ENCODE data around the gene GPC4. TPM values are rescaled to one million over a fixed set of nuclear protein-coding genes. Genes with fewer than 3 reads are reported as not detected.
A peak's percentile ranks its signal among the peaks of the same experiment; 100 is the strongest.

Gene GPC4
- total and polyA plus RNA-seq, 4 donors, result 7.8 to 17.8 (median 11.9) TPM

GRCh38 chrX:133269168-133269567, 146.1 kb downstream of the GPC4 start:
- WGBS (ENCODE audit: insufficient coverage), result 73% methylated on average over 1 of the region's 2 CpGs
- Histone ChIP-seq H3K36me3 (ENCODE audit: control insufficient read depth, insufficient read depth, low read length) (no peaks in the 10 kb centered on the region), H3K9me3 (ENCODE audit: control insufficient read depth, insufficient read depth, low read length) (no peaks in the 10 kb centered on the region), H3K4me3 (ENCODE audit: low read depth, low read length) (no peak overlapping the region), H3K4me1 (ENCODE audit: control insufficient read depth, insufficient read depth, low read length) (peaks cover 6% of the 10 kb centered on the region), H3K27me3 (ENCODE audit: control insufficient read depth, insufficient read depth, low read length) (peaks cover 5% of the 10 kb centered on the region), H3K27ac (ENCODE audit: low read depth, low read length) (no peak overlapping the region)
- no peak for DNase-seq (ENCODE audit: low read depth in 4 of 6, low spot score in 6 of 6)

GRCh38 chrX:133267621-133268020, 147.7 kb downstream of the GPC4 start:
- H3K36me3 ChIP-seq (ENCODE audit: control insufficient read depth, insufficient read depth, low read length), result no peaks in the 10 kb centered on the region
- H3K27ac ChIP-seq (ENCODE audit: low read depth, low read length), result no peak overlapping the region
- no peak for DNase-seq (ENCODE audit: low read depth in 4 of 6, low spot score in 6 of 6)
- WGBS (ENCODE audit: insufficient coverage), result no CpG with 5 or more reads among the region's 2 CpGs
- peaks cover 6% of the 10 kb centered on the region for H3K4me1 ChIP-seq (ENCODE audit: control insufficient read depth, insufficient read depth, low read length)
- no peaks in the 10 kb centered on the region for H3K9me3 ChIP-seq (ENCODE audit: control insufficient read depth, insufficient read depth, low read length)
- no peak overlapping the region for H3K4me3 ChIP-seq (ENCODE audit: low read depth, low read length)
- H3K27me3 ChIP-seq (ENCODE audit: control insufficient read depth, insufficient read depth, low read length), result peaks cover 5% of the 10 kb centered on the region

- 27% methylated on average over 11 of the region's 13 CpGs for WGBS (ENCODE audit: insufficient coverage)
- DNase-seq (ENCODE audit: low read depth in 4 of 6, low spot score in 6 of 6), result peak in 1 of 6 donors; percentile 22
- Histone ChIP-seq H3K36me3 (ENCODE audit: control insufficient read depth, insufficient read depth, low read length) (no peaks in the 10 kb centered on the region), H3K4me1 (ENCODE audit: control insufficient read depth, insufficient read depth, low read length) (peaks cover 6% of the 10 kb centered on the region), H3K4me3 (ENCODE audit: low read depth, low read length) (no peak overlapping the region), H3K9me3 (ENCODE audit: control insufficient read depth, insufficient read depth, low read length) (no peaks in the 10 kb centered on the region), H3K27ac (ENCODE audit: low read depth, low read length) (no peak overlapping the region), H3K27me3 (ENCODE audit: control insufficient read depth, insufficient read depth, low read length) (peaks cover 3% of the 10 kb centered on the region)
Observed at GRCh38 chrX:133265331-133265730, 150.0 kb downstream of the GPC4 start.

GRCh38 chrX:133258481-133258880, 156.8 kb downstream of the GPC4 start:
- Histone ChIP-seq H3K36me3 (ENCODE audit: control insufficient read depth, insufficient read depth, low read length) (no peaks in the 10 kb centered on the region), H3K4me3 (ENCODE audit: low read depth, low read length) (no peak overlapping the region), H3K4me1 (ENCODE audit: control insufficient read depth, insufficient read depth, low read length) (no peaks in the 10 kb centered on the region), H3K27me3 (ENCODE audit: control insufficient read depth, insufficient read depth, low read length) (peaks cover 2% of the 10 kb centered on the region), H3K27ac (ENCODE audit: low read depth, low read length) (no peak overlapping the region), H3K9me3 (ENCODE audit: control insufficient read depth, insufficient read depth, low read length) (no peaks in the 10 kb centered on the region)
- no peak for DNase-seq (ENCODE audit: low read depth in 4 of 6, low spot score in 6 of 6)

DNA sequence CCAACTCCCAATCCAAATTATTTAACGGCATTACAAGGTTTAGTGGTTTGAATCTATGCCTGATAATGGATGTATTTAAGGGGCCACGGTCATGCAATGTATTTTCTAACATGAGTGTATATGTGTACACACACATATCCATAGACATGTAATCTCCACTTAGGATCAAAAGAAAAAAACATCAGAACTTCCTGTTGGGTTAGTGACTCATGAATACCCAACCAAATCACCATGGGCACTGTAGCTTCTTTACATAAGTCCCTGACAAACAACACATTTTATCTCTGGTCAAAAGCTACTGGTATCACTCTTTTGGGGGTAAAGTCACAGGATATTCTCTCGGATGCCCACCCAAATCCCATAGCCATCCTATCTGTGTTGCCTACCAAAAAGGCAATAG, 160.6 kb downstream of the GPC4 start:
- H3K4me1 ChIP-seq (ENCODE audit: control insufficient read depth, insufficient read depth, low read length), result no peaks in the 10 kb centered on the region
- H3K36me3 ChIP-seq (ENCODE audit: control insufficient read depth, insufficient read depth, low read length), result no peaks in the 10 kb centered on the region
- H3K9me3 ChIP-seq (ENCODE audit: control insufficient read depth, insufficient read depth, low read length), result no peaks in the 10 kb centered on the region
- no peak for DNase-seq (ENCODE audit: low read depth in 4 of 6, low spot score in 6 of 6)
- H3K27me3 ChIP-seq (ENCODE audit: control insufficient read depth, insufficient read depth, low read length), result peaks cover 2% of the 10 kb centered on the region
- H3K4me3 ChIP-seq (ENCODE audit: low read depth, low read length), result no peak overlapping the region
- 75% methylated on average over 1 of the region's 3 CpGs for WGBS (ENCODE audit: insufficient coverage)
- H3K27ac ChIP-seq (ENCODE audit: low read depth, low read length), result no peak overlapping the region

GRCh38 chrX:133251204-133251603, 164.1 kb downstream of the GPC4 start:
- H3K4me3 ChIP-seq (ENCODE audit: low read depth, low read length), result no peak overlapping the region
- H3K27ac ChIP-seq (ENCODE audit: low read depth, low read length), result no peak overlapping the region
- WGBS (ENCODE audit: insufficient coverage), result 56% methylated on average over 3 of the region's 5 CpGs
- no peaks in the 10 kb centered on the region for H3K27me3 ChIP-seq (ENCODE audit: control insufficient read depth, insufficient read depth, low read length)
- peaks cover 1% of the 10 kb centered on the region for H3K9me3 ChIP-seq (ENCODE audit: control insufficient read depth, insufficient read depth, low read length)
- H3K4me1 ChIP-seq (ENCODE audit: control insufficient read depth, insufficient read depth, low read length), result no peaks in the 10 kb centered on the region
- H3K36me3 ChIP-seq (ENCODE audit: control insufficient read depth, insufficient read depth, low read length), result no peaks in the 10 kb centered on the region
- no peak for DNase-seq (ENCODE audit: low read depth in 4 of 6, low spot score in 6 of 6)

- Histone ChIP-seq H3K4me1 (ENCODE audit: control insufficient read depth, insufficient read depth, low read length) (no peaks in the 10 kb centered on the region), H3K36me3 (ENCODE audit: control insufficient read depth, insufficient read depth, low read length) (no peaks in the 10 kb centered on the region), H3K27me3 (ENCODE audit: control insufficient read depth, insufficient read depth, low read length) (no peaks in the 10 kb centered on the region), H3K27ac (ENCODE audit: low read depth, low read length) (no peak overlapping the region), H3K9me3 (ENCODE audit: control insufficient read depth, insufficient read depth, low read length) (peaks cover 1% of the 10 kb centered on the region), H3K4me3 (ENCODE audit: low read depth, low read length) (no peak overlapping the region)
- 51% methylated on average over 2 of the region's 5 CpGs for WGBS (ENCODE audit: insufficient coverage)
- peak in 1 of 6 donors; percentile 13 for DNase-seq (ENCODE audit: low read depth in 4 of 6, low spot score in 6 of 6)
Observed at GRCh38 chrX:133250184-133251100, 164.8 kb downstream of the GPC4 start.

Other genes starting within 250 kb of the GPC4 start
- not detected for gene TFDP3, start 197.1 kb downstream of the GPC4 start, total RNA-seq
- gene TFDP3, start 197.1 kb downstream of the GPC4 start, polyA plus RNA-seq (ENCODE audit: insufficient read length in 2 of 2), result not detected

Data from spinal cord (tissue), 10 donors.